ENCODE data around the gene R3HDM2. TPM values are rescaled to one million over a fixed set of nuclear protein-coding genes. Genes with fewer than 3 reads are reported as not detected.
"Not testable (repeated sequence)": the region's sequence is repeated elsewhere in the genome, so short reads cannot be mapped to it uniquely, and the experiment has no call there.

The R3HDM2 gene
- total and polyA plus RNA-seq, 12 donors: 21.9 to 91.9 (median 43.2) TPM

- Histone ChIP-seq H3K27ac (no peak overlapping the region), H3K36me3 (replicated peaks in 1 of 2) (no peaks in the 10 kb centered on the region), H3K27me3 (no peaks in the 10 kb centered on the region), H3K4me1 (replicated peaks in 1 of 2) (no peaks in the 10 kb centered on the region), H3K4me3 (no peak overlapping the region), H3K9me3 (replicated peaks in 1 of 3) (no peaks in the 10 kb centered on the region)
- TF ChIP-seq POLR2A (IDR thresholded peaks at IDR 0.05): no peak
- TF ChIP-seq, protein P1, sequence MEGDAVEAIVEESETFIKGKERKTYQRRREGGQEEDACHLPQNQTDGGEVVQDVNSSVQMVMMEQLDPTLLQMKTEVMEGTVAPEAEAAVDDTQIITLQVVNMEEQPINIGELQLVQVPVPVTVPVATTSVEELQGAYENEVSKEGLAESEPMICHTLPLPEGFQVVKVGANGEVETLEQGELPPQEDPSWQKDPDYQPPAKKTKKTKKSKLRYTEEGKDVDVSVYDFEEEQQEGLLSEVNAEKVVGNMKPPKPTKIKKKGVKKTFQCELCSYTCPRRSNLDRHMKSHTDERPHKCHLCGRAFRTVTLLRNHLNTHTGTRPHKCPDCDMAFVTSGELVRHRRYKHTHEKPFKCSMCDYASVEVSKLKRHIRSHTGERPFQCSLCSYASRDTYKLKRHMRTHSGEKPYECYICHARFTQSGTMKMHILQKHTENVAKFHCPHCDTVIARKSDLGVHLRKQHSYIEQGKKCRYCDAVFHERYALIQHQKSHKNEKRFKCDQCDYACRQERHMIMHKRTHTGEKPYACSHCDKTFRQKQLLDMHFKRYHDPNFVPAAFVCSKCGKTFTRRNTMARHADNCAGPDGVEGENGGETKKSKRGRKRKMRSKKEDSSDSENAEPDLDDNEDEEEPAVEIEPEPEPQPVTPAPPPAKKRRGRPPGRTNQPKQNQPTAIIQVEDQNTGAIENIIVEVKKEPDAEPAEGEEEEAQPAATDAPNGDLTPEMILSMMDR (IDR thresholded peaks at IDR 0.05): no peak
- intact Hi-C loops (cut with DNase I): loop anchor here in 1 of 2 donors (5.0 kb wide), 1 partner anchor 143 kb away; no protein-coding TSS in a partner anchor
- 38 to 55% (median 50%) methylated on average over 2 of the region's 2 CpGs for WGBS, 4 donors
- no peak for DNase-seq
These were observed 121.4 kb downstream of the R3HDM2 start for GRCh38 chr12:57309420-57309819.

GRCh38 chr12:57300961-57301584 is 129.8 kb downstream of the R3HDM2 start:
- intact Hi-C loops (cut with DNase I): no loop called here
- H3K4me3 ChIP-seq: no peak overlapping the region
- WGBS, 4 donors: 96 to 99% (median 98%) methylated on average over 3 of the region's 3 CpGs
- DNase-seq: no peak
- no peaks in the 10 kb centered on the region for H3K4me1 ChIP-seq (replicated peaks in 1 of 2)
- H3K27me3 ChIP-seq: no peaks in the 10 kb centered on the region
- H3K36me3 ChIP-seq (replicated peaks in 1 of 2): peaks cover 0 to 27% of the 10 kb centered on the region in 2 donors
- no peaks in the 10 kb centered on the region for H3K9me3 ChIP-seq (replicated peaks in 1 of 3)
- TF ChIP-seq, protein P1 (IDR thresholded peaks at IDR 0.05): no peak
- no peak for TF ChIP-seq POLR2A (IDR thresholded peaks at IDR 0.05)
- no peak overlapping the region for H3K27ac ChIP-seq

- H3K27ac ChIP-seq: no peak overlapping the region
- no peak for TF ChIP-seq POLR2A (IDR thresholded peaks at IDR 0.05)
- TF ChIP-seq, protein P1 (IDR thresholded peaks at IDR 0.05): no peak
- no peaks in the 10 kb centered on the region for H3K27me3 ChIP-seq
- H3K4me3 ChIP-seq: no peak overlapping the region
- no peaks in the 10 kb centered on the region for H3K9me3 ChIP-seq (replicated peaks in 1 of 3)
- H3K36me3 ChIP-seq (replicated peaks in 1 of 2): peaks cover 0 to 38% of the 10 kb centered on the region in 2 donors
- intact Hi-C loops (cut with DNase I): no loop called here
- WGBS, 4 donors: 38 to 76% (median 56%) methylated on average over 1 of the region's 1 CpG
- no peaks in the 10 kb centered on the region for H3K4me1 ChIP-seq (replicated peaks in 1 of 2)
- no peak for DNase-seq
These were observed 131.3 kb downstream of the R3HDM2 start for GRCh38 chr12:57299514-57300016.

- 89 to 95% (median 93%) methylated on average over 4 of the region's 4 CpGs for WGBS, 4 donors
- no peak for DNase-seq
- no peak overlapping the region for H3K4me3 ChIP-seq
- intact Hi-C loops (cut with DNase I): no loop called here
- H3K4me1 ChIP-seq (replicated peaks in 1 of 2): no peaks in the 10 kb centered on the region
- H3K9me3 ChIP-seq (replicated peaks in 1 of 3): no peaks in the 10 kb centered on the region
- H3K36me3 ChIP-seq (replicated peaks in 1 of 2): peaks cover 0 to 50% of the 10 kb centered on the region in 2 donors
- TF ChIP-seq POLR2A (IDR thresholded peaks at IDR 0.05): no peak
- TF ChIP-seq, protein P1 (IDR thresholded peaks at IDR 0.05): no peak
- H3K27ac ChIP-seq: no peak overlapping the region
- no peaks in the 10 kb centered on the region for H3K27me3 ChIP-seq
These were observed 134.6 kb downstream of the R3HDM2 start for GRCh38 chr12:57296291-57296690.

GRCh38 chr12:57282073-57282472 is 148.8 kb downstream of the R3HDM2 start:
- H3K27me3 ChIP-seq; H3K9me3 ChIP-seq (replicated peaks in 1 of 3); H3K27ac ChIP-seq; DNase-seq; intact Hi-C loops (cut with DNase I); H3K4me3 ChIP-seq: not testable (repeated sequence)
- 87 to 94% (median 88%) methylated on average over 12 of the region's 12 CpGs for WGBS, 4 donors
- H3K36me3 ChIP-seq (replicated peaks in 1 of 2): peaks cover 0 to 53% of the 10 kb centered on the region in 2 donors
- peaks cover 9 to 14% of the 10 kb centered on the region in 2 donors for H3K4me1 ChIP-seq (replicated peaks in 1 of 2)

Measured in adrenal gland (tissue), 12 donors.